Left lobe of liver (tissue), 2 donors: ENCODE data around the gene FOXK1. TPM values are rescaled to one million over a fixed set of nuclear protein-coding genes. Genes with fewer than 3 reads are reported as not detected.
"Not testable (repeated sequence)": the region's sequence is repeated elsewhere in the genome, so short reads cannot be mapped to it uniquely, and the experiment has no call there.

Experiments used
- ATAC-seq: fragments of 200-7000 bp; cut with Tn5 transposase; one replicate; pipeline ENCODE4 v1.9.1; 2020; ENCODE audit warnings: mild to moderate bottlenecking, moderate library complexity
- DNase-seq: peaks from one replicate; pipeline ENCODE4 v3.0.0-alpha.2; 2020; ENCODE audit warnings: low spot score
- total RNA-seq: library from RNA; stranded (reverse); gene quantifications from one replicate; pipeline ENCODE4 v1.2.1, GENCODE V29; 2021
- donor health status: DM: no; HTN: no; CAD: no; lungs with moderate emphysema.
- donor health status: DM: no; HTN: yes; CAD: no.

Gene FOXK1
- 8.4 TPM for total RNA-seq

DNA sequence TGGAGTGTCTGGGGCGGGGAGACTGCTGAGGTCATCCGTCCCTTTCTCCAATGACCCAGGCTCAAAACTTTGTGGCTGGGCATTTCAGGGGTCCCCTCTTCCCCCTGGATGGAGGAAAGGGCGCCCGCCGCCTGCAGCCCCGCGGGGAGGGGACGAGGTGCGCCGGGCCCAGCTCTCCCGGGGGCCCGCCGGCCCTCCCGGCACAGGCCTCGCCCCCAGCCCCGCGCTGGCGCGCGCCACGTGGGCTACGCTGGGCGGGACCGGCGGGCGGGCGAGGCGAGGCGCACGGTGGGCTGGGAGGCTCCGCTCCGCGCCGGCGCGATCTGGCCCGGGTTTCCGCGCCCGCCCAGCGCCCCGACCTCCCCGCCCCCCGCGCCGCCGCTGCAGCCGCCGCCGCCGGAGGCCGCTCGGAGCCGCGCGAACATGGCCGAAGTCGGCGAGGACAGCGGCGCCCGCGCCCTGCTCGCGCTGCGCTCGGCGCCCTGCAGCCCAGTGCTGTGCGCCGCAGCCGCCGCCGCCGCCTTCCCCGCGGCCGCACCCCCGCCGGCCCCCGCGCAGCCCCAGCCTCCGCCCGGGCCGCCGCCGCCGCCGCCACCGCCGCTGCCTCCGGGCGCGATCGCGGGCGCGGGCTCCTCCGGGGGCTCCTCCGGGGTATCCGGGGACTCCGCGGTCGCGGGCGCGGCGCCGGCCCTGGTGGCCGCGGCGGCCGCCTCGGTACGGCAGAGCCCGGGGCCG lies at the start of gene FOXK1:
Gene FOXK1, plus strand, starts transcription at position 410 of the 735 bp plus-strand sequence. Its CDS starts 14 bp downstream, at position 424.
- peak; percentile 71 for DNase-seq
- ATAC-seq = peak; percentile 92

DNA sequence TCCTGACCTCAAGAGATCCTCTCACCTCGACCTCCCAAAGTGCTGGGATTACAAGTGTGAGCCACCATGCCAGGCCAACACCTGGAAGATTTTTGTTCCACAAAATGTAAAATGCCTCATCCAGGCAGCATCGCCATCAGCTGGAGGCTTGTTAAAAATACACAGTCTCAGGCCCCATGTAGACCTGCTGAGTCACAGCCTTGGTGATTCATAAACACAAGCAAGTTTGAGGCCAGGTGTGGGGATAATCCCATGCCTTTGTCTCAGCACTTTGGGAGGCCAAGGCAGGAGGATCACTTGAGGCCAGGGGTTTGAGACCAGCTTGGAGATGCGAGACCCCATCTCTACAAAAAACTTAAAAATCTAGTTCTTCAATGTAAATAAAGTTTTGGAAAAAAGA lies 49.1 kb upstream of the FOXK1 start:
- DNase-seq (no peak), ATAC-seq (no peak)

GRCh38 chr7:4634166-4634565 lies 47.9 kb upstream of the FOXK1 start:
- ATAC-seq (no peak), DNase-seq (no peak)

- DNase-seq (no peak), ATAC-seq (no peak)
Measured at GRCh38 chr7:4638781-4639575, 43.1 kb upstream of the FOXK1 start.

DNA sequence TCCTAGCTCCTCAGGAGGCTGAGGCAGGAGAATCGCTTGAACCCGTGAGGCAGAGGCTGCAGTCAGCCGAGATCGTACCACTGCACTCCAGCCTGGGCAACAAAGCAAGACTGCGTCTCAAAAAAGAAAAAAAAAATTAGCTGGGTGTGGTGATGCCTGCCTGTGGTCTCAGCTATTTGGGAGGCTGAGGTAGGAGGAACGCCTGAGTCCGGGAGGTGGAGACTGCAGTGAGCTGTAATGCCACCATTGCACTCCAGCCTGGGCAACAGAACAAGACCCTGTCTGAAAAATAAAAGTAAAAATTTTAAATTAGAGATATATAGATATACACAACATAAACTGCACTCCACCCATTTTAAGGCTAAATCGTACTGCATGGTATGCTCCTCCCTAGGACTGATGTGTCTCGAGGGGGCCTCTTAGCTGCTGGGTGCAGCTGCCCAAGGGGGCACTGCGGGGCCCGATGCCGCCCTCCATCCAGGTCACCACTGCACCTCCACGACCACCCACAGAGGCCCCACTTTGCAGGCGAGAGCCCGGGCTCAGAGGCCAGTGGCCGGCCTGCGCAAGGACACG lies 40.9 kb upstream of the FOXK1 start:
- ATAC-seq (no peak), DNase-seq (no peak)

GRCh38 chr7:4641667-4642467 lies 40.2 kb upstream of the FOXK1 start:
- DNase-seq (peak; percentile 97), ATAC-seq (peak; percentile 93)

DNA sequence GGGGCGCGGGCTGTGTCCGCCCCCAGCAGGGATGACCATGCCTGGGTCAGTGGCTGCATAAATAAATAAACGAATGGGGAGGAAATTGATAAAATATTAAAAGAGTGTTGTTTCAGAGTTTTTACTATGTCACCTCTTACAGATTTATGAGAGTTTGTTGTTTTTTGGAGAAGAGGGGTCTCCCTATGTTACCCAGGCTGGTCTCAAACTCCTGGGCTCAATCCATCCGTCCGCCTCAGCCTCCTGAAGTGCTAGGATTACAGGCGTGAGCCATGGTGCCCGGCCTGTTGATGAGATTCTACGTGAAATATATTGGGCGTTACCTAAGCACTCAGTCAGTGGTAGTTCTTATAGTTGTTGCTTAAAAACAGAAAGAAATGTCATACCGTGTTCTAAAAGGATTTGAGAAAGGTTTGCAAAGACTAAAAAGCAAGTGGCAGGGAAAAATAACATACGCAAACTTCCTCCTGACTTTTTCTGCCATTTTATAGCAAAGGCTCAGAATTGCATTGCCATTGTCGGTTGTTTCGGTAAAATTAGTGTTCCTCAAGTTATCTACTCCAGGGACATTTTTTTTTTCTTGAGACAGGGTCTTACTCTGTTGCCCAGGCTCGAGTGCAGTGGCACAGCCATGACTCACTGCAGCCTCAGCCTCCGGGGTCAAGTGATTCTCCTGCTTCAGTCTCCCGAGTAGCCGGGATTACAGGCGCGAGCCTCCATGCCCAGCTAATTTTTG lies 39.5 kb upstream of the FOXK1 start:
- no peak for ATAC-seq
- no peak for DNase-seq

GRCh38 chr7:4643204-4643471 lies 39.0 kb upstream of the FOXK1 start:
- not testable (repeated sequence) for DNase-seq, ATAC-seq

DNA sequence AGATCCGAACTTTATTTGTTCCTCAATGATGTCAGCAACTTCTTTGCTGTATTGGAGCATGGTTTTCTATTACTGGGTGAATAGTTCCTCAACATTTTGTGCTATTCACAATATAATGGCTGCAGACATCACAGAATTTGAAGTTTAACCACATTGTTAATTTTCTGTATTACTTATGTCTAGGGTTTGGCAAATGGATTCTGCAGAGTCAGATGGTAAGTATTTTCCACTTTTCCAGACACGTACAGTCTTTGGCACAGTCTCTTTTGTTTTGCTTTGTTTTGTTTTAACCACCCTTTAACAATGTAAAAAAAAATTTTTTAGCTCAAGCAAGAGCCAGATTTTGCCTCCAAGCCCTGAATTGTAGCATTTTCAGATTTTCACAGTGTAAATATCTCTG lies 36.8 kb upstream of the FOXK1 start:
- no peak for DNase-seq
- ATAC-seq = no peak

- DNase-seq (no peak), ATAC-seq (no peak)
Measured at GRCh38 chr7:4648111-4648510, 34.0 kb upstream of the FOXK1 start.

- DNase-seq = peak; percentile 44
- peak; percentile 37 for ATAC-seq
Measured at GRCh38 chr7:4650433-4651047, 31.6 kb upstream of the FOXK1 start.

GRCh38 chr7:4653771-4654170 lies 28.3 kb upstream of the FOXK1 start:
- ATAC-seq (no peak), DNase-seq (no peak)

DNA sequence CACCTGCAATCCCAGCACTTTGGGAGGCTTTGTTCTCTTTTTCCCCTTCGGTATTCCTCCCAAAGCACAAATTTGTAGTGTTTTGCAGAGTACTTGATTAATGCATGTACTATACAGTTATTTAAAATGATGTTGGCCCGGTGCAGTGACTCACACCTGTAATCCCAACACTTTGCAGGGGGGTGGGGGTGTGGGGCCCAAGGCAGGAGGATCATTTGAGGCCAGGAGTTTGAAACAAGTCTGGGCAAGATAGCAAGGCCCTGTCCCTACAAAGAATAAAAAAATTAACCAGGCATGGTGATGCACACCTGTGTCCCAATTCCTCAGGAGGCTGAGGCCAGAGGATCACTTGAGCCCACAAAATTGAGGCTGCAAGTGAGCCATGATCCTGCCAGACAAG lies 26.8 kb upstream of the FOXK1 start:
- DNase-seq (no peak), ATAC-seq (no peak)

DNA sequence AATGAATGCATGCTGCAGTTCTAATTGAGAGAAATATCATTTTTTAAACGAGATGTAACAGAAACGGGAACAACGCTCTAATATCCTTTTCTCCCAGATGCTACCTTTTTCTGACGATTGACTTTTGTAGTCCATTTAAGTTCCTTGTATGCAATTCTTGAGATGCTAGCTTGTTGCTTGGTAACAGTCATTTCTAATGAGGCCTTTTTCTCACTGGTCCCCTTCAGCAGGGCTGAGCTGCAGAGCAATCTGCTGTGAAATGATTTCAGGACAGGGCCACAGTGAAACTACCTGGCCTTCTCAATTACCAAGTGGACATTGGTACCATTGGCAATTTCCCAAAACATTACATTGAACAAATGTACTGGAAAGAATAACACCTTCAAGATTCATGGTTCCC lies 26.2 kb upstream of the FOXK1 start:
- DNase-seq = no peak
- no peak for ATAC-seq

- no peak for ATAC-seq
- no peak for DNase-seq
Measured at GRCh38 chr7:4657640-4658417, 24.3 kb upstream of the FOXK1 start.

DNA sequence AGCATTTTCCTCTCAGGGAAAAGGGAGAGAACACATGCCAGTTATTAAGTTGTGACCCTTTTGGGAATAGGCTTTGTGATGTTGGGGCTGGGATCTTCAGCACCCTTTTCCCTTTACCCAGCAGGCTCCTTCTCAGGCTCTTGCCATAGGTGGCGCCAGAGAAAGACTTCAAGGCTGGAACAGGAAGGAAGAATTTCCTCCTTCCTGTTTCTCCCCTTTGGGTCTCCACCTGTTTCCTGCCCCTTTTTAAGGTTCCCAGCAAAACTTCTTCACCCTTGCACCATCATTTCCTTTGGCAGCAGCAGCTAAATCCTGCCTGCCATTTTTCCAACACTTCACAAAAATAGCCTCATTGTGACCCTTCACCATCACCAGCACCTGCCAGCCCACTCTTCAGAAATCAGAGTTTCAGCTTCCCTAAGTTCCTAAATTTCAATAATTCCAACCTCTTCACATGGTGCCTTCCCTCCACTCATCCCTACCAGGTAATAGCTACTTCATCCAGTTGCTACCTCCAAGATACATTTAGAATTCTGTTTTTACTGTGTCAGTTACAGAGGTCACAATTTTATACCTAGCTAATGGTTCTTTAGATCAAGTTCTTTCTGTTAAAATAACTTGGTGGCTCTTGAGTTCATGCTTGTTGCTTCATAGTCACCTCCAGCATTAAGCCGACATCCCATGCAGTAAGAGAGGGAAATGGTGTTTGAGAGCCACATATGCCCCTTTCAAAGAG lies 22.4 kb upstream of the FOXK1 start:
- DNase-seq (no peak), ATAC-seq (no peak)

- DNase-seq = no peak
- no peak for ATAC-seq
Measured at GRCh38 chr7:4661871-4662270, 20.2 kb upstream of the FOXK1 start.

DNA sequence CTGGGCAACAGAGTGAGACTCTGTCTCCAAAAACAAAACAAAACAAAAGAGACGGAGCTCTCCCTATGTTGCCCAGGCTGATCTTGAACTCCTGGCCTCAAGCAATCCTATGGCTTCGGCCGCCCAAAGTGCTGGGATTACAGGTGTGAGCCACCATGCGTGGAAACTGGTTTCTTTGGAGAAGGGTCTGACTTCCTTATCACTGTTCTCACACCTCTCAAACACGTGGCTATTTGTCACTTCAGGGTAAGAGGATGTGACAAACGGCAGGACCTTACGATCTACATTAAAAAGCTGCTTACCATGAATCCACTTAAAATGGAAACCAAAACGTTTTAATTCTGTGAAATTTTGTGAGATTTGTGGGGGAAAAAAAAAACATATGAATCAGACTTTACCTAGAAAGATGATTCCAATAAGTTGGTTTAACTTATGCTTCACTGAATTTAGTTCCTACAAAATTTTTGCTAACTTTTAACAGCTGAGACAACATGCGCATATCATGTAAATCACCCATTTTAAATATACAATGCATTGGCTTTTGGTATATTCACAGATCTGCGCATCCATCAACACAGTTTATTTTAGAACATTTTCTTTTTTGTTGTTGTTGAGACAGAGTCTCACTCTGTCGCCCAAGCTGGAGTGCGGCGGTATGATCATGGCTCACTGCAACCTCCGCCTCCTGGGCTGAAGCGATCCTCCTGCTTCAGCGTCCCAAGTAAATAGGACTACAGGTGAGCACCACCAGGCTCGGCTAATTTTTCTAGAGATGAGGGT lies 18.7 kb upstream of the FOXK1 start:
- DNase-seq (no peak), ATAC-seq (no peak)
